IPS DF 4.7 (cell line): ENCODE measurements around the gene KNSTRN.

Experiments used
- DNase-seq: peaks from one replicate; pipeline ENCODE4 v3.0.0-alpha.2; 2013; ENCODE audit warnings: low spot score; ENCODE audit errors: extremely low read depth

KNSTRN gene

GRCh38 chr15:40345867-40346578 lies 36.5 kb upstream of the KNSTRN start:
- no peak for DNase-seq

- DNase-seq, result no peak
These were observed 35.7 kb upstream of the KNSTRN start for GRCh38 chr15:40346579-40347558.

- no peak for DNase-seq
These were observed 34.7 kb upstream of the KNSTRN start for GRCh38 chr15:40347559-40348473.

GRCh38 chr15:40348474-40348870 lies 34.0 kb upstream of the KNSTRN start:
- DNase-seq, result no peak

GRCh38 chr15:40349163-40349562 lies 33.4 kb upstream of the KNSTRN start:
- DNase-seq, result no peak

GRCh38 chr15:40352281-40352901 lies 30.1 kb upstream of the KNSTRN start:
- no peak for DNase-seq

GRCh38 chr15:40353697-40354096 lies 28.8 kb upstream of the KNSTRN start:
- no peak for DNase-seq

- DNase-seq, result no peak
These were observed 27.9 kb upstream of the KNSTRN start for GRCh38 chr15:40354408-40355171.

- no peak for DNase-seq
These were observed 26.4 kb upstream of the KNSTRN start for GRCh38 chr15:40355976-40356585.

GRCh38 chr15:40357246-40357645 lies 25.3 kb upstream of the KNSTRN start:
- no peak for DNase-seq

- DNase-seq, result no peak
These were observed 24.6 kb upstream of the KNSTRN start, which contains the start of gene DISP2 for GRCh38 chr15:40357723-40358470. TSS of gene DISP2 (plus strand) at chr15:40358219. CDS start at chr15:40358322, 103 bp downstream.

- no peak for DNase-seq
These were observed 23.8 kb upstream of the KNSTRN start for GRCh38 chr15:40358471-40359353.

GRCh38 chr15:40360015-40360414 lies 22.5 kb upstream of the KNSTRN start:
- no peak for DNase-seq

- no peak for DNase-seq
These were observed 20.9 kb upstream of the KNSTRN start for GRCh38 chr15:40361640-40362039.

GRCh38 chr15:40363611-40364010 lies 18.9 kb upstream of the KNSTRN start:
- no peak for DNase-seq

- no peak for DNase-seq
These were observed 18.3 kb upstream of the KNSTRN start for GRCh38 chr15:40364251-40364650.

- DNase-seq, result no peak
These were observed 17.5 kb upstream of the KNSTRN start for GRCh38 chr15:40365016-40365415.
